H1 (cell line): ENCODE measurements around the gene CHAT. TPM values are rescaled to one million over a fixed set of nuclear protein-coding genes. Genes with fewer than 3 reads are reported as not detected.

Source experiments
- CTCF ChIA-PET: fragments of 300-600 bp; sonication (Branson Sonifier 250); formaldehyde crosslinking; loops from one replicate; lab custom pipeline; 2021; ENCODE audit not compliant: partially characterized antibody; lab: Charles Lee
- POLR2A ChIA-PET: fragments of 300-600 bp; sonication (Branson Sonifier 250); formaldehyde crosslinking; loops from one replicate; lab custom pipeline; 2021; ENCODE audit warnings: inconsistent platforms; ENCODE audit not compliant: partially characterized antibody; lab: Charles Lee
- DNase-seq, 2 experiments: peaks; one replicate each; pipeline versions ENCODE4 v3.0.0 to v3.0.0-alpha.2; 2010 to 2022; ENCODE audit warnings: low spot score in 2 of 2, low read depth in 1 of 2, mixed read lengths in 1 of 2
- FAIRE-seq: peaks from 2 replicates; lab custom pipeline; 2011; peaks lifted over from hg19 to GRCh38; lab: Jason Lieb, UNC
- H2AFZ ChIP-seq: 2 replicates; pipeline ENCODE4 v1.8.1; 2012; ENCODE audit warnings: low read length, inconsistent platforms
- H2AK5ac ChIP-seq: 2 replicates; pipeline ENCODE4 v1.6.1; 2013; ENCODE audit warnings: low read depth, low read length
- H2BK120ac ChIP-seq: replicated peaks from 2 replicates; pipeline ENCODE3; 2013; ENCODE audit warnings: low read depth, low read length, inconsistent platforms
- H2BK12ac ChIP-seq: 2 replicates; pipeline ENCODE4 v1.6.1; 2013; ENCODE audit warnings: low read depth, low read length
- H2BK15ac ChIP-seq: 2 replicates; pipeline ENCODE4 v1.6.1; 2013; ENCODE audit warnings: low read length
- H2BK20ac ChIP-seq: 2 replicates; pipeline ENCODE4 v1.6.1; 2013; ENCODE audit warnings: low read length
- H2BK5ac ChIP-seq: 2 replicates; pipeline ENCODE4 v1.6.1; 2013; ENCODE audit warnings: low read depth, low read length
- H3K14ac ChIP-seq: 2 replicates; pipeline ENCODE4 v1.6.1; 2013; ENCODE audit warnings: inconsistent platforms; ENCODE audit not compliant: insufficient read length
- H3K18ac ChIP-seq: 2 replicates; pipeline ENCODE4 v1.6.1; 2013; ENCODE audit warnings: low read length; ENCODE audit errors: extremely low read depth
- H3K23ac ChIP-seq: 2 replicates; pipeline ENCODE4 v1.6.1; 2013; ENCODE audit warnings: inconsistent platforms; ENCODE audit not compliant: insufficient read length
- H3K23me2 ChIP-seq: 2 replicates; pipeline ENCODE4 v1.6.1; 2013; ENCODE audit warnings: low read depth, low read length
- H3K27ac ChIP-seq: 2 replicates; pipeline ENCODE4 v1.6.1; 2011; ENCODE audit warnings: low read depth, low read length, inconsistent platforms
- H3K27me3 ChIP-seq, 4 experiments: replicated peaks in 1 of 4; 1 replicate in 1 of 4; 2 replicates in 3 of 4; pipeline versions ENCODE4 v1.6.1 to v1.8.1; 2011 to 2013; ENCODE audit warnings: low read length in 3 of 4, mild to moderate bottlenecking in 3 of 4, inconsistent platforms in 2 of 4, mixed read lengths in 2 of 4, moderate library complexity in 1 of 4; ENCODE audit not compliant: control insufficient read depth in 3 of 4, insufficient read depth in 3 of 4; ENCODE audit errors: extremely low read depth in 1 of 4
- H3K36me3 ChIP-seq, 4 experiments: 2 replicates each; pipeline versions ENCODE4 v1.6.1 to v1.8.1; 2011 to 2013; ENCODE audit warnings: mild to moderate bottlenecking in 4 of 4, low read length in 3 of 4, moderate library complexity in 2 of 4, control low read depth in 1 of 4, inconsistent platforms in 1 of 4; ENCODE audit not compliant: insufficient read depth in 4 of 4, control insufficient read depth in 2 of 4
- H3K4ac ChIP-seq: replicated peaks from 2 replicates; pipeline ENCODE3; 2013; ENCODE audit warnings: low read length, low read depth, mixed read lengths, inconsistent platforms; ENCODE audit not compliant: insufficient read length
- H3K4me1 ChIP-seq, 4 experiments: replicated peaks in 1 of 4; 1 replicate in 1 of 4; 2 replicates in 3 of 4; pipeline versions ENCODE4 v1.6.1 to v1.8.1; 2011 to 2013; ENCODE audit warnings: low read length in 3 of 4, inconsistent platforms in 2 of 4, mixed read lengths in 1 of 4; ENCODE audit not compliant: insufficient read depth in 4 of 4, control insufficient read depth in 3 of 4
- H3K4me2 ChIP-seq, 2 experiments: 2 replicates each; pipeline versions ENCODE4 v1.6.1 to v1.8.1; 2011 to 2013; ENCODE audit warnings: low read depth in 2 of 2, low read length in 2 of 2, control low read depth in 1 of 2, inconsistent platforms in 1 of 2, mild to moderate bottlenecking in 1 of 2; ENCODE audit not compliant: insufficient read depth in 1 of 2
- H3K4me3 ChIP-seq, 4 experiments: fragments of 200-600, 300-600 bp in 1 of 4; sonication (generic), shearing (Covaris generic), sonication (Bioruptor Twin) in 1 of 4; 2 replicates each; pipeline versions ENCODE4 v1.5.1 to v1.8.1; 2011 to 2016; ENCODE audit warnings: low read length in 4 of 4, low read depth in 3 of 4, control low read depth in 2 of 4, inconsistent platforms in 2 of 4, mild to moderate bottlenecking in 2 of 4, mixed read lengths in 1 of 4, moderate library complexity in 1 of 4; ENCODE audit not compliant: insufficient read depth in 2 of 4; ENCODE audit errors: extremely low read depth in 1 of 4
- H3K56ac ChIP-seq: replicated peaks from 2 replicates; pipeline ENCODE3; 2013; ENCODE audit warnings: low read depth, mild to moderate bottlenecking, mixed read lengths, low read length, inconsistent platforms; ENCODE audit not compliant: insufficient read length
- H3K79me1 ChIP-seq: 2 replicates; pipeline ENCODE4 v1.6.1; 2013; ENCODE audit warnings: low read depth, low read length, control low read depth
- H3K79me2 ChIP-seq, 2 experiments: 2 replicates each; pipeline versions ENCODE4 v1.6.1 to v1.8.1; 2012 to 2013; ENCODE audit warnings: low read length in 2 of 2, mild to moderate bottlenecking in 2 of 2, inconsistent platforms in 1 of 2; ENCODE audit not compliant: insufficient read depth in 2 of 2, control insufficient read depth in 1 of 2
- H3K9ac ChIP-seq, 4 experiments: replicated peaks in 1 of 4; 1 replicate in 1 of 4; 2 replicates in 3 of 4; pipeline versions ENCODE4 v1.6.1 to v1.8.1; 2011 to 2013; ENCODE audit warnings: low read depth in 3 of 4, low read length in 3 of 4, control low read depth in 2 of 4, mild to moderate bottlenecking in 2 of 4, moderate library complexity in 2 of 4, inconsistent platforms in 1 of 4; ENCODE audit errors: extremely low read depth in 1 of 4
- H3K9me3 ChIP-seq, 2 experiments: 2 replicates each; pipeline versions ENCODE4 v1.6.1 to v1.8.1; 2012 to 2013; ENCODE audit warnings: mild to moderate bottlenecking in 2 of 2, moderate library complexity in 2 of 2, control low read depth in 1 of 2, inconsistent platforms in 1 of 2, low read depth in 1 of 2, low read length in 1 of 2, mixed read lengths in 1 of 2; ENCODE audit not compliant: insufficient read depth in 2 of 2
- H4K20me1 ChIP-seq, 2 experiments: replicated peaks in 1 of 2; 2 replicates each; pipeline versions ENCODE3 to v1.8.1; 2011 to 2013; ENCODE audit warnings: inconsistent platforms in 2 of 2, low read length in 2 of 2, mild to moderate bottlenecking in 1 of 2; ENCODE audit not compliant: insufficient read depth in 2 of 2, control insufficient read depth in 1 of 2
- H4K5ac ChIP-seq: 2 replicates; pipeline ENCODE4 v1.6.1; 2013; ENCODE audit warnings: low read length, low read depth, mixed read lengths, inconsistent platforms; ENCODE audit not compliant: insufficient read length
- H4K8ac ChIP-seq: 2 replicates; pipeline ENCODE4 v1.8.0; 2013; ENCODE audit warnings: mild to moderate bottlenecking, moderate library complexity, low read length, inconsistent platforms; ENCODE audit not compliant: insufficient read depth; ENCODE audit errors: extremely low read depth
- H4K91ac ChIP-seq: replicated peaks from 2 replicates; pipeline ENCODE3; 2013; ENCODE audit warnings: low read length, mixed read lengths, inconsistent platforms; ENCODE audit not compliant: insufficient read length
- BACH1 ChIP-seq: IDR thresholded peaks from 2 replicates; pipeline ENCODE4 v1.6.1; 2012; ENCODE audit warnings: low read length, improper control_type of control experiment
- CEBPB ChIP-seq: IDR thresholded peaks from 2 replicates; pipeline ENCODE4 v1.6.1; 2012; ENCODE audit warnings: low read depth, low read length
- CHD1 ChIP-seq: IDR thresholded peaks from 2 replicates; pipeline ENCODE4 v1.6.1; 2012; ENCODE audit warnings: low read depth, low read length, improper control_type of control experiment
- CTBP2 ChIP-seq: IDR thresholded peaks from 2 replicates; pipeline ENCODE4 v1.7.0; 2011; ENCODE audit warnings: borderline replicate concordance, mild to moderate bottlenecking, moderate library complexity, mixed read lengths, low read length; ENCODE audit not compliant: insufficient read depth, insufficient read length
- GABPA ChIP-seq: IDR thresholded peaks from 2 replicates; pipeline ENCODE4 v1.6.1; 2011; ENCODE audit warnings: mild to moderate bottlenecking, low read length, moderate library complexity, borderline replicate concordance; ENCODE audit not compliant: insufficient read depth
- JUN ChIP-seq: IDR thresholded peaks from 2 replicates; pipeline ENCODE4 v1.6.1; 2011; ENCODE audit warnings: low read depth, mild to moderate bottlenecking, improper control_type of control experiment, low read length
- KDM1A ChIP-seq: fragments of 200-600, 300-600 bp; sonication (generic); IDR thresholded peaks from 2 replicates; pipeline ENCODE4 v1.7.1; 2016; ENCODE audit warnings: mild to moderate bottlenecking, low read length, borderline replicate concordance
- NANOG ChIP-seq: IDR thresholded peaks from 2 replicates; pipeline ENCODE4 v1.6.1; 2011; ENCODE audit warnings: low read length, low read depth, mild to moderate bottlenecking, inconsistent platforms; ENCODE audit not compliant: insufficient read depth, poor library complexity, severe bottlenecking
- RBBP5 ChIP-seq: IDR thresholded peaks from 2 replicates; pipeline ENCODE4 v1.7.1; 2012; ENCODE audit warnings: low read depth, mild to moderate bottlenecking, inconsistent platforms, low read length, moderate library complexity, borderline replicate concordance
- RFX5 ChIP-seq: IDR thresholded peaks from 2 replicates; pipeline ENCODE4 v1.6.1; 2011; ENCODE audit warnings: low read depth, low read length, improper control_type of control experiment, borderline replicate concordance
- SP1 ChIP-seq: IDR thresholded peaks from 2 replicates; pipeline ENCODE4 v1.6.1; 2011; ENCODE audit warnings: low read depth, low read length
- WGBS, 2 experiments: shearing (Covaris generic) in 1 of 2; methylation state at CpG; one replicate each; pipeline versions ENCODE4 v1.1.6 to v1.1.7; 2013 to 2015; ENCODE audit warnings: low lambda C conversion rate in 2 of 2, mixed read lengths in 2 of 2, inconsistent platforms in 1 of 2, low coverage in 1 of 2, missing lambda C conversion rate in 1 of 2; ENCODE audit not compliant: insufficient replicate concordance in 2 of 2, insufficient coverage in 1 of 2, insufficient read length in 1 of 2; ENCODE audit errors: extremely low coverage in 1 of 2, missing lambda C conversion rate in 1 of 2; 5-methylcytosine and 5-hydroxymethylcytosine counted together
- polyA plus RNA-seq, 7 experiments: library from polyadenylated mRNA; depleted of rRNA in 3 of 7; stranded (reverse) in 5 of 7; unstranded in 2 of 7; fragments of >200 nt in 5 of 7; fragments of 200-250 nt in 2 of 7; gene quantifications; 1 replicate in 5 of 7; 2 replicates in 1 of 7; 4 replicates in 1 of 7; pipeline versions ENCODE4 v1.2.1 to v1.2.3, GENCODE V29; 2011 to 2013; ENCODE audit warnings: missing spikeins in 2 of 7, mixed read lengths in 2 of 7
- total RNA-seq: library from RNA; stranded (reverse); fragmentation: NEBNext Ultra II Directional; extraction: Animal tissue kit (Norgen Biotek cat#: 25700); gene quantifications from 2 replicates; pipeline ENCODE4 v1.2.1, GENCODE V29; 2021

The CHAT gene
- total and polyA plus RNA-seq, 2 of the 8 experiments (the other 6 are each of a cell fraction or from before 2014, with no cell fraction given): not detected

- H2BK120ac ChIP-seq: no peak overlapping the region
- H4K20me1 ChIP-seq: peaks cover 4 to 8% of the 10 kb centered on the region in 2 experiments
- no peak overlapping the region for H3K4ac ChIP-seq
- no peak overlapping the region for H3K14ac ChIP-seq
- H3K79me2 ChIP-seq: no peaks in the 10 kb centered on the region
- no peak overlapping the region for H3K23ac ChIP-seq
- H3K27me3 ChIP-seq: peaks cover 25 to 46% (median 43%) of the 10 kb centered on the region in 4 experiments
- no peak overlapping the region for H2BK5ac ChIP-seq
- CTCF ChIA-PET: interaction anchor here (0.7 to 5.0 kb wide), 12 partner anchors 9 to 126 kb away, joined by 3 to 32 read pairs (median 3); partner anchors contain the start of gene SLC18A3
- no peak overlapping the region for H3K56ac ChIP-seq
- no peak overlapping the region for H4K8ac ChIP-seq
- FAIRE-seq (no peak), DNase-seq (no peak)
- no peak overlapping the region for H2AFZ ChIP-seq
- no peak overlapping the region for H2BK15ac ChIP-seq
- peaks cover 0 to 6% (median 2%) of the 10 kb centered on the region in 4 experiments; a peak in 3 of 7 replicates for H3K4me1 ChIP-seq
- no peak overlapping the region for H4K91ac ChIP-seq
- no peaks in the 10 kb centered on the region for H3K23me2 ChIP-seq
- H2BK12ac ChIP-seq: no peak overlapping the region
- H3K18ac ChIP-seq: no peak overlapping the region
- POLR2A ChIA-PET: no interaction called here
- no peak for TF ChIP-seq RFX5
- TF ChIP-seq NANOG: no peak
- TF ChIP-seq CTBP2: no peak
- no peak for TF ChIP-seq BACH1
- TF ChIP-seq GABPA: no peak
- TF ChIP-seq RBBP5: no peak
- no peak for TF ChIP-seq KDM1A
- no peak for TF ChIP-seq SP1
- no peak for TF ChIP-seq CHD1
- TF ChIP-seq JUN: no peak
- no peak for TF ChIP-seq CEBPB
- no peak overlapping the region for H3K9ac ChIP-seq
- H2BK20ac ChIP-seq: no peak overlapping the region
- H3K4me2 ChIP-seq: no peak overlapping the region
- no peaks in the 10 kb centered on the region for H3K79me1 ChIP-seq
- no peaks in the 10 kb centered on the region for H3K9me3 ChIP-seq
- no peak overlapping the region for H2AK5ac ChIP-seq
- H3K36me3 ChIP-seq: no peaks in the 10 kb centered on the region
- no peak overlapping the region for H3K4me3 ChIP-seq
- 90% methylated on average over 2 of the region's 2 CpGs; no CpG with 5 or more reads in 1 of the 2 experiments for WGBS, 2 experiments
- H4K5ac ChIP-seq: no peak overlapping the region
- H3K27ac ChIP-seq: no peak overlapping the region
These were observed 5.0 kb downstream of the CHAT start for GRCh38 chr10:49618821-49619220.
